Brain microvascular endothelial cell (primary cell): Measurements from ENCODE around the gene ANK2.

Experiments
- DNase-seq: peaks from one replicate; pipeline ENCODE4 v3.0.0-alpha.2; 2020
- H3K27ac ChIP-seq: fragments of 250-450 bp; sonication (Bioruptor Pico); 2 replicates; pipeline ENCODE4 v1.5.1; 2020; ENCODE audit warnings: mild to moderate bottlenecking, moderate library complexity
- H3K27me3 ChIP-seq: fragments of 250-450 bp; sonication (Bioruptor Pico); replicated peaks from 2 replicates; pipeline ENCODE4 v1.5.1; 2020; ENCODE audit warnings: mild to moderate bottlenecking
- H3K36me3 ChIP-seq: fragments of 250-450 bp; sonication (Bioruptor Pico); replicated peaks from 2 replicates; pipeline ENCODE4 v1.5.1; 2020; ENCODE audit warnings: mild to moderate bottlenecking
- H3K4me3 ChIP-seq: 2 replicates; pipeline ENCODE4 v1.5.1; 2011; ENCODE audit warnings: low read depth, mild to moderate bottlenecking, control low read depth, low read length, moderate library complexity
- CTCF ChIP-seq: IDR thresholded peaks from 2 replicates; pipeline ENCODE4 v1.5.1; 2011; ENCODE audit warnings: low read depth, mild to moderate bottlenecking, moderate library complexity, low read length, control low read depth, inconsistent platforms; ENCODE audit errors: missing control alignments
- in situ Hi-C: cut with HindIII; loops from 2 replicates; pipeline ENCODE4 v1.10.0; 2017; ENCODE audit warnings: low sequenced_read_pairs, low pct_ligation_motif_present

Gene ANK2

GRCh38 chr4:113355550-113356371 is 306.3 kb downstream of the ANK2 start:
- no peaks in the 10 kb centered on the region for H3K36me3 ChIP-seq
- H3K27ac ChIP-seq, result peak overlapping the region; percentile 36
- in situ Hi-C loops, result no loop called here
- peak; percentile 46 for TF ChIP-seq CTCF
- H3K4me3 ChIP-seq, result peak overlapping the region; percentile 9
- peaks cover 4% of the 10 kb centered on the region for H3K27me3 ChIP-seq
- peak; percentile 94 for DNase-seq

- in situ Hi-C loops, result no loop called here
- no peak for DNase-seq
- TF ChIP-seq CTCF, result no peak
- Histone ChIP-seq H3K4me3 (no peak overlapping the region), H3K27me3 (peaks cover 4% of the 10 kb centered on the region), H3K27ac (no peak overlapping the region), H3K36me3 (no peaks in the 10 kb centered on the region)
These were observed 307.0 kb downstream of the ANK2 start for GRCh38 chr4:113356453-113356852.

GRCh38 chr4:113358784-113359183 is 309.3 kb downstream of the ANK2 start:
- no peaks in the 10 kb centered on the region for H3K36me3 ChIP-seq
- no peak overlapping the region for H3K27ac ChIP-seq
- peaks cover 1% of the 10 kb centered on the region for H3K27me3 ChIP-seq
- TF ChIP-seq CTCF, result peak; percentile 22
- H3K4me3 ChIP-seq, result no peak overlapping the region
- in situ Hi-C loops, result no loop called here
- no peak for DNase-seq

GRCh38 chr4:113365377-113365776 is 315.9 kb downstream of the ANK2 start:
- TF ChIP-seq CTCF, result no peak
- no peak overlapping the region for H3K27ac ChIP-seq
- no peak for DNase-seq
- in situ Hi-C loops, result no loop called here
- no peaks in the 10 kb centered on the region for H3K36me3 ChIP-seq
- no peak overlapping the region for H3K4me3 ChIP-seq
- H3K27me3 ChIP-seq, result no peaks in the 10 kb centered on the region

- Histone ChIP-seq H3K27me3 (no peaks in the 10 kb centered on the region), H3K36me3 (no peaks in the 10 kb centered on the region), H3K27ac (peak overlapping the region; percentile 7), H3K4me3 (no peak overlapping the region)
- peak; percentile 80 for DNase-seq
- no peak for TF ChIP-seq CTCF
- in situ Hi-C loops, result no loop called here
These were observed 318.6 kb downstream of the ANK2 start for GRCh38 chr4:113368056-113368455.

- no peaks in the 10 kb centered on the region for H3K36me3 ChIP-seq
- no peak for TF ChIP-seq CTCF
- in situ Hi-C loops, result no loop called here
These were observed 321.7 kb downstream of the ANK2 start for GRCh38 chr4:113371111-113371510.

More at GRCh38 chr4:113371111-113371510, 321.7 kb downstream of the ANK2 start:
- no peak for DNase-seq
- H3K27ac ChIP-seq, result no peak overlapping the region
- H3K4me3 ChIP-seq, result no peak overlapping the region
- no peaks in the 10 kb centered on the region for H3K27me3 ChIP-seq
